SJSA1 (cell line): ENCODE data around the gene PYGO2. TPM values are rescaled to one million over a fixed set of nuclear protein-coding genes. Genes with fewer than 3 reads are reported as not detected.
A peak's percentile ranks its signal among the peaks of the same experiment; 100 is the strongest.

Experiments used
- DNase-seq, 2 experiments: peaks; one replicate each; pipeline ENCODE4 v3.0.0-alpha.2; 2015 to 2020; ENCODE audit warnings: low spot score in 2 of 2, low read depth in 1 of 2
- H3K27ac ChIP-seq: fragments of 250-450 bp; sonication (Bioruptor Pico); 2 replicates; pipeline ENCODE4 v1.5.1; 2020; ENCODE audit warnings: mild to moderate bottlenecking, moderate library complexity
- H3K27me3 ChIP-seq: fragments of 250-450 bp; sonication (Bioruptor Pico); replicated peaks from 2 replicates; pipeline ENCODE4 v1.5.1; 2020; ENCODE audit warnings: mild to moderate bottlenecking, moderate library complexity
- H3K36me3 ChIP-seq: fragments of 250-450 bp; sonication (Bioruptor Pico); 2 replicates; pipeline ENCODE4 v1.5.1; 2020; ENCODE audit warnings: mild to moderate bottlenecking
- H3K4me1 ChIP-seq: fragments of 250-450 bp; sonication (Bioruptor Pico); replicated peaks from 2 replicates; pipeline ENCODE4 v1.6.1; 2021; ENCODE audit warnings: mild to moderate bottlenecking
- H3K4me3 ChIP-seq: fragments of 250-450 bp; sonication (Bioruptor Pico); 2 replicates; pipeline ENCODE4 v1.5.1; 2020; ENCODE audit warnings: mild to moderate bottlenecking
- H3K9me3 ChIP-seq: fragments of 250-450 bp; sonication (Bioruptor Pico); replicated peaks from 2 replicates; pipeline ENCODE4 v1.5.1; 2020; ENCODE audit warnings: mild to moderate bottlenecking
- total RNA-seq: library from RNA; depleted of rRNA; stranded (reverse); fragments of >200 nt; shearing (Covaris generic); gene quantifications from 2 replicates; pipeline ENCODE4 v1.2.3, GENCODE V29; 2014

Gene PYGO2
- total RNA-seq, 1 experiment from 2014 or later = 20.0 TPM

- H3K4me1 ChIP-seq = peaks cover 43% of the 10 kb centered on the region
- no peak overlapping the region for H3K4me3 ChIP-seq
- DNase-seq = no peak
- H3K36me3 ChIP-seq = peaks cover 66% of the 10 kb centered on the region
- H3K9me3 ChIP-seq = no peaks in the 10 kb centered on the region
- H3K27ac ChIP-seq = no peak overlapping the region
- no peaks in the 10 kb centered on the region for H3K27me3 ChIP-seq
These were observed 7.1 kb upstream of the PYGO2 start for GRCh38 chr1:154968731-154969130.

GRCh38 chr1:154967331-154967950 is 5.9 kb upstream of the PYGO2 start:
- no peaks in the 10 kb centered on the region for H3K27me3 ChIP-seq
- H3K4me3 ChIP-seq = no peak overlapping the region
- H3K4me1 ChIP-seq = peaks cover 42% of the 10 kb centered on the region
- no peak for DNase-seq
- H3K36me3 ChIP-seq = peaks cover 79% of the 10 kb centered on the region
- no peaks in the 10 kb centered on the region for H3K9me3 ChIP-seq
- no peak overlapping the region for H3K27ac ChIP-seq

- Histone ChIP-seq H3K36me3 (peaks cover 88% of the 10 kb centered on the region), H3K4me1 (peaks cover 40% of the 10 kb centered on the region), H3K9me3 (peaks cover 6% of the 10 kb centered on the region), H3K4me3 (no peak overlapping the region), H3K27me3 (no peaks in the 10 kb centered on the region), H3K27ac (no peak overlapping the region)
- no peak for DNase-seq
These were observed 4.5 kb upstream of the PYGO2 start for GRCh38 chr1:154966111-154966510.

DNA sequence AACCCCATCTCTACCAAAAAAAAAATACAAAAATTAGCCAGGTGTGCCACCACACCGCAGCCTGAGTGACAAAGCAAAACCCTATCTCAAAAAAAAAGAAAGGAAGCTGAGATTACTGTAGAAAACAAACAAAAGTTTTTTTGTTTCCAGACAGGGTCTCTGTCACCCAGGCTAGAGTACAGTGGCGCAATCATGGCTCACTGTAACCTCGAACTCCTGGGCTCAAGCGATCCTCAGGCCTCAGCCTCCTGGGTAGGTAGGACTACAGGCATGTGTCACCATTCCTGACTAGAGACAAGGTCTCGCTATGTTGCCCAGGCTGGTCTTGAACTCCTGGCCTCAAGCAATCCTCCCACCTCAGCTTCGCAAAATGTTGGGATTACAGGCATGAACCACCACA is 2.8 kb upstream of the PYGO2 start:
- H3K4me3 ChIP-seq = no peak overlapping the region
- no peaks in the 10 kb centered on the region for H3K27me3 ChIP-seq
- peaks cover 88% of the 10 kb centered on the region for H3K36me3 ChIP-seq
- no peak for DNase-seq
- peaks cover 29% of the 10 kb centered on the region for H3K4me1 ChIP-seq
- H3K9me3 ChIP-seq = peaks cover 6% of the 10 kb centered on the region
- no peak overlapping the region for H3K27ac ChIP-seq

GRCh38 chr1:154963643-154964042 is 2.1 kb upstream of the PYGO2 start:
- Histone ChIP-seq H3K27me3 (no peaks in the 10 kb centered on the region), H3K9me3 (peaks cover 6% of the 10 kb centered on the region), H3K4me3 (no peak overlapping the region), H3K4me1 (peaks cover 23% of the 10 kb centered on the region), H3K27ac (no peak overlapping the region), H3K36me3 (peaks cover 88% of the 10 kb centered on the region)
- DNase-seq = no peak

DNA sequence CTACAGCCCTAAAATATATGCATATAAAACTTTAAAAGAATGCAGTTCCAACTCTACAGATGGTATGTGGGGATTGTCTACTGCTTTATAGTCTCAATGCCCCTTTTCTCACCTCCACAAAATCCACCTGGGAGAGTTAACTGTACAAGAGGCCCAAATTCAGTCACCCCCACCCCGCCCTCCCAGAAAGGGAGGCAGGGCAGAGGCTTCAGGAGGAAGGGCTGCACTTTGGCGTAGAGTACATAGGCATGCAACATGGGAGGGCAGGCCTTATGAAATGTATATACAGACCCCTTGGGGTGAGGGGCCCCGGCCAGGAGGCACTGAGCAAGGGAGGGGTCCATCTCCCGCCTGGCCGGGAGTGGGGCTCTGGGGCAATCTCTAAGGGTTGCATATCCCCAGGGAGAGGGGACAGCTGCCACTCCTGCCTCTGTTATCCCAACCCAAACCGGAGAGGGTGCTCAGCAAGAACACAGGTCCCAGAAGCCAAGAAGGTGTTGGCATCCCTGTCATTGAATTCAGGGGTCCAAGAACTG is 1.3 kb upstream of the PYGO2 start:
- Histone ChIP-seq H3K36me3 (peaks cover 88% of the 10 kb centered on the region), H3K27ac (no peak overlapping the region), H3K4me3 (no peak overlapping the region)

DNA sequence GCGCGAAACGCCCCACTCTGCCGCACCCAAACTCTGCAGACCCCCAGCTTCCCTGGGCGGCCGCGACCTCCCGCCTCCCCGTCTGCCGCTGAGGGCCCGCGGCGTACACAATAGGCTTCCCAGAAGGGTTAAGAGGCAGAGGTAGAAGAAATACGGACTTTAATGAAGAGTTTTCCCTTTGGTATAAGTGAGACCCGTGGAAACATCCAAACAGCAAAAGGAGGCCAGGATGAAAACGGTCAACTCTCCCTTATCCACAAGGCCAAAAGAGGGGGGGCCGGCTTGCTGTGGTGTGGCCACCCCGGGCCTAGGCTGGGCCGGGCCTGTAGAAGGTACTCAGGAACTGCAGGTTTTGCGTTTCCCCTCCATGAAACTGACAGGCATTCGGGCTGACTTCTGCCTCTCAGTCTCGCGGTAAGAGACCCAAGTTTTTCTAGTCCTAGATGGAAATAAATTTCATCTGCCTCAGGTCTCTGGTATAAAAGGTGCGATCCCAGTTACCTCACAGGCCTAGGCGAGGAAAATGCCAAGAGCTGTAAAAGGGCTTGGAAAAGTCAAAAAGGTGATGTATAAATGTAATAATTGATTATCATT is 671 bp upstream of the PYGO2 start:
- H3K4me1 ChIP-seq = peaks cover 23% of the 10 kb centered on the region
- peak overlapping the region; percentile 97 for H3K4me3 ChIP-seq
- H3K9me3 ChIP-seq = peaks cover 6% of the 10 kb centered on the region
- no peaks in the 10 kb centered on the region for H3K27me3 ChIP-seq
- H3K27ac ChIP-seq = peak overlapping the region; percentile 96
- H3K36me3 ChIP-seq = peaks cover 83% of the 10 kb centered on the region
- DNase-seq = no peak

More for the DNA sequence above, 1.3 kb upstream of the PYGO2 start:
- Histone ChIP-seq H3K9me3 (peaks cover 6% of the 10 kb centered on the region), H3K27me3 (no peaks in the 10 kb centered on the region), H3K4me1 (peaks cover 23% of the 10 kb centered on the region)
- no peak for DNase-seq

- Histone ChIP-seq H3K4me3 (peak overlapping the region; percentile 97), H3K27me3 (no peaks in the 10 kb centered on the region), H3K9me3 (peaks cover 6% of the 10 kb centered on the region), H3K4me1 (peaks cover 29% of the 10 kb centered on the region), H3K27ac (no peak overlapping the region), H3K36me3 (peaks cover 66% of the 10 kb centered on the region)
- no peak for DNase-seq
These were observed 991 bp downstream of the PYGO2 start for GRCh38 chr1:154960446-154961136.

DNA sequence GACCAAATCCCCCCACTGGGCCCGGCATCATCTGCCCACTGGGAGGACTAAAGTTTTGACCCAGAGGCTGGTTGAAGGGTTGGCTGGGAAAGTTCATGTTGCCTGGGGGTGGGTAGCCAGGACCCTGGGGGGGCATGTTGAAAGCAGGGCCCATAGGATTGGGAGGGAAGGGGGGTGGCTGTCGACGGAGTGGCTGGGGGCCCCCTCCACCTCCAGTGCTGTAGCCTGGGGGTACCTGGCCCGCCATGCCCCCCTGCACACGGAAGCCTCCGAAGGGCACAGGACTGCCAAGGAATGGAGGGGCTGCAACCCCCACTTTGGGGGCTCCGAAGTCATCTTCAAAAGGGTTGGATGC is 2.2 kb downstream of the PYGO2 start:
- Histone ChIP-seq H3K27ac (no peak overlapping the region), H3K36me3 (peaks cover 54% of the 10 kb centered on the region), H3K9me3 (peaks cover 6% of the 10 kb centered on the region), H3K4me3 (no peak overlapping the region), H3K27me3 (no peaks in the 10 kb centered on the region), H3K4me1 (peaks cover 34% of the 10 kb centered on the region)
- no peak for DNase-seq

GRCh38 chr1:154958681-154959425 is 2.7 kb downstream of the PYGO2 start:
- H3K4me3 ChIP-seq = no peak overlapping the region
- peaks cover 34% of the 10 kb centered on the region for H3K4me1 ChIP-seq
- DNase-seq = no peak
- peaks cover 6% of the 10 kb centered on the region for H3K9me3 ChIP-seq
- peaks cover 49% of the 10 kb centered on the region for H3K36me3 ChIP-seq
- H3K27ac ChIP-seq = no peak overlapping the region
- H3K27me3 ChIP-seq = no peaks in the 10 kb centered on the region

DNA sequence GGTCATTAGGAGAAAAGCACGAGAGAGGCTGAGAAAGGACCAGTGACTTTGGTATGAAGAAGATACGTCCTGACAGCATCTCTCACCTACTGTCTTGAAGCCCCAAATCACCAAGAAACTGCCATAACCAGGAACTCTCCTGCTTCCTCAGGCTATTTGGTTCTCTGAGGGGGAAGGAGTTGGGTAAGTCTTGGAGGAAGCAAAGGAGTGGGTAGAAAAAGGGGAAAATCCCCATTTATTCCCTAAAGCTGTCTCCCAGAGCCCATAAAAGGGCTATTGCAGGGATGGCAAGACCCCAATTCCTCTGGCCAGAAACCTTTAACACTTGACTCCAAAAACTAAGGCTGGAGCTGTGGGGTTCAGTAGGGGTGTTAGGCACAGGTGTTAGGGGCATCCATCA is 3.5 kb downstream of the PYGO2 start:
- Histone ChIP-seq H3K27ac (no peak overlapping the region), H3K4me3 (no peak overlapping the region), H3K4me1 (peaks cover 33% of the 10 kb centered on the region), H3K9me3 (peaks cover 6% of the 10 kb centered on the region), H3K27me3 (no peaks in the 10 kb centered on the region), H3K36me3 (peaks cover 41% of the 10 kb centered on the region)
- DNase-seq = no peak

- no peak for DNase-seq
- peaks cover 26% of the 10 kb centered on the region for H3K4me1 ChIP-seq
These were observed 4.4 kb downstream of the PYGO2 start for GRCh38 chr1:154957091-154957657.

GRCh38 chr1:154956544-154956941 is 5.0 kb downstream of the PYGO2 start:
- Histone ChIP-seq H3K27ac (no peak overlapping the region), H3K4me1 (peaks cover 20% of the 10 kb centered on the region), H3K9me3 (peaks cover 3% of the 10 kb centered on the region), H3K27me3 (no peaks in the 10 kb centered on the region), H3K36me3 (peaks cover 26% of the 10 kb centered on the region), H3K4me3 (peak overlapping the region; percentile 34)
- no peak for DNase-seq

More at GRCh38 chr1:154957091-154957657, 4.4 kb downstream of the PYGO2 start:
- peaks cover 32% of the 10 kb centered on the region for H3K36me3 ChIP-seq
- no peak overlapping the region for H3K27ac ChIP-seq
- no peak overlapping the region for H3K4me3 ChIP-seq
- H3K9me3 ChIP-seq = peaks cover 6% of the 10 kb centered on the region
- H3K27me3 ChIP-seq = no peaks in the 10 kb centered on the region
